Measurements from ENCODE around the gene ARHGAP1.

DNA sequence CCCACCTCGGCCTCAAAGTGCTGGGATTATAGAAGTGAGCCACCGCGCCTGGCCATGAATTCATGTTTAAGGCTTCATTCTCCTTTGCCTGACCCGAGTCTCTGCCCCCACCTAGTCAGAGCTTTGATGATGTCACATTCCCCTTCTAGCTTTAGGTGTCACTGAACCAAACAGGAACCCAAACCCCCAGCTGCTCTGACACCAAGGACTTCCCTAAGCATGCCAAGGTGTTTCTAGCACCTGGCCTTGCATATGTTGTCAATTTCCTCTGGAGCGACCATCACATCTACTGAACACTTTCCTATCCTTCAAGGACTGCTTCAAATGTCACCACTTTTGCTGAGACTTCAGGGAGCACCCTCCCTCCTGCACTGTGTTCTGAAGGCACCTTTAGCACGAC is 20.9 kb upstream of the ARHGAP1 start:
- TF ChIP-seq U2AF1 (optimal IDR thresholded peaks at IDR 0.05; ENCODE audit: low read depth, low read length) (no peak), SMARCC2 (IDR thresholded peaks at IDR 0.05) (no peak), ZNF335 (CRISPR knock-in tag; IDR thresholded peaks at IDR 0.05) (no peak), RERE (CRISPR knock-in tag; IDR thresholded peaks at IDR 0.05; ENCODE audit: low read depth) (no peak)

Measured in HepG2 (cell line).